HepG2 (cell line): ENCODE measurements around the gene TOP1. TPM values are rescaled to one million over a fixed set of nuclear protein-coding genes. Genes with fewer than 3 reads are reported as not detected.
A peak's percentile ranks its signal among the peaks of the same experiment; 100 is the strongest.

Experiments
- FOSL1 ChIP-seq: sonication (generic); formaldehyde crosslinking; IDR thresholded peaks from 2 replicates; pipeline ENCODE4 v1.9.0; 2021; ENCODE audit warnings: missing genetic modification reagents, borderline replicate concordance
- FOXK1 ChIP-seq: sonication (generic); formaldehyde crosslinking; IDR thresholded peaks from 2 replicates; pipeline ENCODE4 v1.4.0; 2020; ENCODE audit warnings: low read depth, missing genetic modification reagents, borderline replicate concordance
- GRHL1 ChIP-seq: sonication (generic); formaldehyde crosslinking; conservative IDR thresholded peaks from 2 replicates; pipeline ENCODE4 v1.8.0; 2022; ENCODE audit warnings: missing genetic modification reagents
- HES4 ChIP-seq: sonication (generic); formaldehyde crosslinking; IDR thresholded peaks from 2 replicates; pipeline ENCODE4 v1.9.0; 2021; ENCODE audit warnings: mild to moderate bottlenecking, missing genetic modification reagents, borderline replicate concordance
- MIER3 ChIP-seq: IDR thresholded peaks from 2 replicates; pipeline ENCODE4 v1.6.1; 2016; ENCODE audit warnings: missing compliant biosample characterization, borderline replicate concordance
- NBN ChIP-seq: fragments of 450-650 bp; conservative IDR thresholded peaks from 2 replicates; pipeline ENCODE4 v1.6.1; 2017
- PHF21A ChIP-seq: sonication (generic); formaldehyde crosslinking; IDR thresholded peaks from 2 replicates; pipeline ENCODE4 v1.5.0; 2020; ENCODE audit warnings: mild to moderate bottlenecking, missing genetic modification reagents
- RFXANK ChIP-seq: IDR thresholded peaks from 2 replicates; pipeline ENCODE4 v1.6.1; 2016
- SNAPC2 ChIP-seq: sonication (generic); formaldehyde crosslinking; IDR thresholded peaks from 2 replicates; pipeline ENCODE4 v1.8.1; 2022; ENCODE audit warnings: mild to moderate bottlenecking, missing genetic modification reagents
- SRSF1 ChIP-seq: fragments of 200-400 bp; formaldehyde crosslinking; optimal IDR thresholded peaks from 2 replicates; pipeline ENCODE3; 2017; ENCODE audit warnings: mild to moderate bottlenecking, low read depth, low read length, moderate library complexity
- THAP7 ChIP-seq: sonication (generic); formaldehyde crosslinking; IDR thresholded peaks from 2 replicates; pipeline ENCODE4 v1.8.1; 2023; ENCODE audit warnings: mild to moderate bottlenecking, missing genetic modification reagents
- YY1 ChIP-seq: IDR thresholded peaks from 2 replicates; pipeline ENCODE4 v1.6.1; 2011; ENCODE audit warnings: low read length, low read depth, moderate library complexity, mild to moderate bottlenecking; ENCODE audit not compliant: insufficient read depth, insufficient replicate concordance
- ZEB1 ChIP-seq: IDR thresholded peaks from 2 replicates; pipeline ENCODE4 v1.6.1; 2012; ENCODE audit warnings: mild to moderate bottlenecking, low read depth, inconsistent platforms; ENCODE audit not compliant: insufficient replicate concordance
- ZFAT ChIP-seq: sonication (generic); formaldehyde crosslinking; conservative IDR thresholded peaks from 2 replicates; pipeline ENCODE4 v1.8.1; 2023; ENCODE audit warnings: missing genetic modification reagents, inconsistent platforms
- ZHX2 ChIP-seq, 2 experiments: sonication (generic) in 1 of 2; formaldehyde crosslinking in 1 of 2; IDR thresholded peaks; 2 replicates each; pipeline versions ENCODE4 v1.6.1 to v1.9.0; 2014 to 2022; ENCODE audit warnings: antibody characterized with exemption in 1 of 2, borderline replicate concordance in 1 of 2, inconsistent platforms in 1 of 2, low read depth in 1 of 2, missing genetic modification reagents in 1 of 2
- ZNF264 ChIP-seq: sonication (generic); formaldehyde crosslinking; IDR thresholded peaks from 2 replicates; pipeline ENCODE4 v1.4.0; 2020; ENCODE audit warnings: missing genetic modification reagents
- ZNF414 ChIP-seq: sonication (generic); formaldehyde crosslinking; IDR thresholded peaks from 2 replicates; pipeline ENCODE4 v1.5.0; 2020; ENCODE audit warnings: missing genetic modification reagents
- ZNF552 ChIP-seq: sonication (generic); formaldehyde crosslinking; IDR thresholded peaks from 2 replicates; pipeline ENCODE4 v1.9.0; 2022; ENCODE audit warnings: missing genetic modification reagents, mild to moderate bottlenecking, borderline replicate concordance
- ZNF724P ChIP-seq: sonication (generic); formaldehyde crosslinking; IDR thresholded peaks from 2 replicates; pipeline ENCODE4 v1.8.0; 2022; ENCODE audit warnings: missing genetic modification reagents, borderline replicate concordance
- ZNF775 ChIP-seq: sonication (generic); formaldehyde crosslinking; IDR thresholded peaks from 2 replicates; pipeline ENCODE4 v1.4.0; 2020; ENCODE audit warnings: missing genetic modification reagents, mild to moderate bottlenecking, moderate library complexity, borderline replicate concordance
- ZSCAN21 ChIP-seq: sonication (generic); formaldehyde crosslinking; IDR thresholded peaks from 2 replicates; pipeline ENCODE4 v1.8.0; 2022; ENCODE audit warnings: mild to moderate bottlenecking, missing genetic modification reagents, moderate library complexity, borderline replicate concordance
- polyA plus RNA-seq, 8 experiments: library from polyadenylated mRNA; depleted of rRNA in 3 of 8; stranded (reverse) in 7 of 8; unstranded in 1 of 8; fragments of >200 nt; fragmentation: Illumina TruSeq in 4 of 8; extraction: Trizol in 4 of 8; gene quantifications; 2 replicates each; pipeline versions ENCODE4 v1.2.1 to v1.2.3, GENCODE V29; 2011 to 2016; ENCODE audit warnings: low read depth in 4 of 8, missing spikeins in 1 of 8, mixed read lengths in 1 of 8; ENCODE audit not compliant: insufficient read depth in 1 of 8
- total RNA-seq, 5 experiments: library from RNA; depleted of rRNA; stranded (reverse); fragments of >200 nt; fragmentation: Illumina TruSeq; extraction: Trizol; gene quantifications; 2 replicates each; pipeline ENCODE4 v1.2.3, GENCODE V29; 2016; ENCODE audit warnings: low read depth in 1 of 5

TOP1 gene
- total and polyA plus RNA-seq, 2 of the 13 experiments (the other 11 are each of a cell fraction or from before 2014, with no cell fraction given) = 10.2 to 19.4 TPM

- TF ChIP-seq ZHX2 (IDR thresholded peaks at IDR 0.05; ENCODE audit: low read depth) (no peak), ZHX2 (CRISPR knock-in tag; IDR thresholded peaks at IDR 0.05; ENCODE audit: borderline replicate concordance) (no peak), ZEB1 (no peak), GRHL1 (CRISPR knock-in tag) (no peak), MIER3 (no peak), RFXANK (CRISPR knock-in tag) (no peak), ZNF264 (CRISPR knock-in tag) (no peak), FOSL1 (CRISPR knock-in tag) (no peak), ZNF552 (CRISPR knock-in tag) (no peak), NBN (no peak), PHF21A (CRISPR knock-in tag) (no peak), YY1 (peak; percentile 59), FOXK1 (CRISPR knock-in tag) (no peak), SNAPC2 (CRISPR knock-in tag) (no peak), THAP7 (no peak), ZNF414 (CRISPR knock-in tag) (no peak), ZFAT (no peak), SRSF1 (no peak), ZNF724P (0 out of 2 replicates have a peak, but pooled peaks have one; percentile 36), ZNF775 (no peak), ZSCAN21 (CRISPR knock-in tag) (no peak), HES4 (no peak; the same call in 1 of the 2 replicates)
These were observed 144.6 kb downstream of the TOP1 start (continued) for GRCh38 chr20:41173161-41173721.
